IMR-90 (cell line): ENCODE measurements around the gene ATG2A. TPM values are rescaled to one million over a fixed set of nuclear protein-coding genes. Genes with fewer than 3 reads are reported as not detected.

Source experiments
- ATAC-seq: fragments of 200-7000 bp; cut with Tn5 transposase; 2 replicates; pipeline ENCODE4 v1.9.1; 2020; ENCODE audit warnings: low read depth, mild to moderate bottlenecking, moderate library complexity
- BruUV-seq: library from RNA; stranded (reverse); fragments of 400-500 nt; replicated peaks from 2 replicates; lab custom pipeline; 2021; lab: Mats Ljungman, UMichigan
- CTCF ChIA-PET: fragments of 300-600 bp; formaldehyde crosslinking; extraction: SDS; loops from one replicate; lab custom pipeline; 2021; ENCODE audit warnings: antibody characterized with exemption; lab: Yijun Ruan, JAX
- POLR2A ChIA-PET: fragments of 300-600 bp; sonication (Branson Sonifier 250); formaldehyde crosslinking; loops from one replicate; lab custom pipeline; 2022; ENCODE audit warnings: antibody characterized with exemption; ENCODE audit not compliant: unreplicated experiment; lab: Charles Lee
- DNase-seq: peaks from one replicate; pipeline ENCODE4 v3.0.0; 2013
- H2AFZ ChIP-seq: replicated peaks from 2 replicates; pipeline ENCODE3; 2013; ENCODE audit warnings: low read length, mild to moderate bottlenecking; ENCODE audit not compliant: poor library complexity
- H2AK5ac ChIP-seq: 2 replicates; pipeline ENCODE4 v1.6.1; 2013; ENCODE audit warnings: low read depth, low read length, inconsistent platforms
- H2AK9ac ChIP-seq: replicated peaks from 2 replicates; pipeline ENCODE3; 2013; ENCODE audit warnings: mild to moderate bottlenecking, low read depth, low read length, moderate library complexity; ENCODE audit not compliant: poor library complexity
- H2BK120ac ChIP-seq: 2 replicates; pipeline ENCODE4 v1.6.1; 2013; ENCODE audit warnings: low read depth, low read length, inconsistent platforms
- H2BK15ac ChIP-seq: 3 replicates; pipeline ENCODE4 v1.6.1; 2013; ENCODE audit warnings: low read depth, low read length, inconsistent platforms
- H2BK20ac ChIP-seq: 2 replicates; pipeline ENCODE4 v1.6.1; 2013; ENCODE audit warnings: low read depth, mild to moderate bottlenecking, inconsistent platforms, low read length, moderate library complexity
- H2BK5ac ChIP-seq: 2 replicates; pipeline ENCODE4 v1.6.1; 2013; ENCODE audit warnings: mild to moderate bottlenecking, low read depth, low read length, inconsistent platforms; ENCODE audit not compliant: poor library complexity, severe bottlenecking
- H3K14ac ChIP-seq: replicated peaks from 2 replicates; pipeline ENCODE4 v1.6.1; 2013; ENCODE audit warnings: low read depth, low read length, inconsistent platforms
- H3K18ac ChIP-seq: 2 replicates; pipeline ENCODE4 v1.6.1; 2013; ENCODE audit warnings: low read depth, low read length, control low read depth
- H3K23ac ChIP-seq: 2 replicates; pipeline ENCODE4 v1.6.1; 2013; ENCODE audit warnings: low read depth, low read length, inconsistent platforms
- H3K27ac ChIP-seq: 2 replicates; pipeline ENCODE4 v1.5.1; 2013; ENCODE audit warnings: mild to moderate bottlenecking, control low read depth, low read length; ENCODE audit not compliant: insufficient read depth
- H3K27me3 ChIP-seq: 2 replicates; pipeline ENCODE4 v1.6.1; 2013; ENCODE audit warnings: low read length; ENCODE audit not compliant: control insufficient read depth, insufficient read depth
- H3K36me3 ChIP-seq: 2 replicates; pipeline ENCODE4 v1.6.1; 2013; ENCODE audit warnings: low read length, mixed read lengths; ENCODE audit not compliant: control insufficient read depth, insufficient read depth
- H3K4ac ChIP-seq: 2 replicates; pipeline ENCODE4 v1.6.1; 2013; ENCODE audit warnings: low read depth, low read length, inconsistent platforms
- H3K4me1 ChIP-seq: 2 replicates; pipeline ENCODE4 v1.6.1; 2013; ENCODE audit warnings: low read length, mixed read lengths; ENCODE audit not compliant: control insufficient read depth, insufficient read depth
- H3K4me2 ChIP-seq: 2 replicates; pipeline ENCODE4 v1.6.1; 2013; ENCODE audit warnings: low read depth, mild to moderate bottlenecking, control low read depth, low read length, moderate library complexity
- H3K4me3 ChIP-seq: 2 replicates; pipeline ENCODE4 v1.5.1; 2013; ENCODE audit warnings: low read depth, mild to moderate bottlenecking, control low read depth, low read length, moderate library complexity; ENCODE audit not compliant: insufficient read depth
- H3K56ac ChIP-seq: 2 replicates; pipeline ENCODE4 v1.6.1; 2013; ENCODE audit warnings: low read length, inconsistent platforms; ENCODE audit not compliant: insufficient read depth; ENCODE audit errors: extremely low read depth
- H3K79me1 ChIP-seq, 2 experiments: 2 replicates each; pipeline ENCODE4 v1.6.1; 2013; ENCODE audit warnings: low read length in 2 of 2, inconsistent platforms in 1 of 2, low read depth in 1 of 2
- H3K9ac ChIP-seq: 2 replicates; pipeline ENCODE4 v1.6.1; 2013; ENCODE audit warnings: low read depth, low read length, control low read depth
- H3K9me1 ChIP-seq: 2 replicates; pipeline ENCODE4 v1.6.1; 2013; ENCODE audit warnings: low read length, inconsistent platforms; ENCODE audit not compliant: insufficient read depth
- H3K9me3 ChIP-seq: 2 replicates; pipeline ENCODE4 v1.6.1; 2013; ENCODE audit warnings: low read length; ENCODE audit not compliant: control insufficient read depth, insufficient read depth
- H4K20me1 ChIP-seq: 2 replicates; pipeline ENCODE4 v1.6.1; 2013; ENCODE audit warnings: low read length, inconsistent platforms; ENCODE audit not compliant: insufficient read depth
- H4K5ac ChIP-seq: 2 replicates; pipeline ENCODE4 v1.6.1; 2013; ENCODE audit warnings: mild to moderate bottlenecking, low read depth, low read length, control low read depth
- H4K8ac ChIP-seq, 2 experiments: 2 replicates each; pipeline ENCODE4 v1.6.1; 2013; ENCODE audit warnings: low read depth in 2 of 2, low read length in 2 of 2, control low read depth in 1 of 2, inconsistent platforms in 1 of 2
- H4K91ac ChIP-seq: 2 replicates; pipeline ENCODE4 v1.6.1; 2013; ENCODE audit warnings: low read depth, low read length, inconsistent platforms; ENCODE audit not compliant: insufficient read depth
- BHLHE40 ChIP-seq: fragments of 150-350 bp; IDR thresholded peaks from 2 replicates; pipeline ENCODE4 v1.6.1; 2016; ENCODE audit warnings: mild to moderate bottlenecking, low read depth, low read length
- CEBPB ChIP-seq: IDR thresholded peaks from 2 replicates; pipeline ENCODE4 v1.6.1; 2012; ENCODE audit warnings: low read depth, low read length, improper control_type of control experiment
- MAFK ChIP-seq: IDR thresholded peaks from 2 replicates; pipeline ENCODE4 v1.6.1; 2012; ENCODE audit warnings: low read depth, low read length, improper control_type of control experiment
- MXI1 ChIP-seq: IDR thresholded peaks from 2 replicates; pipeline ENCODE4 v1.6.1; 2012; ENCODE audit warnings: low read depth, mild to moderate bottlenecking, low read length, moderate library complexity, borderline replicate concordance
- NFE2L2 ChIP-seq: fragments of 150-350 bp; IDR thresholded peaks from 2 replicates; pipeline ENCODE4 v1.6.1; 2016; ENCODE audit warnings: low read depth, mild to moderate bottlenecking, low read length
- RCOR1 ChIP-seq: IDR thresholded peaks from 2 replicates; pipeline ENCODE4 v1.6.1; 2012; ENCODE audit warnings: mild to moderate bottlenecking, low read length, improper control_type of control experiment; ENCODE audit not compliant: insufficient replicate concordance
- RFX5 ChIP-seq: IDR thresholded peaks from 2 replicates; pipeline ENCODE4 v1.8.0; 2012; ENCODE audit warnings: low read depth, mild to moderate bottlenecking, low read length, moderate library complexity
- WGBS, 2 experiments: methylation state at CpG; one replicate each; pipeline versions ENCODE4 v1.1.5 to v1.1.7; 2013; ENCODE audit warnings: missing lambda C conversion rate in 2 of 2; ENCODE audit not compliant: insufficient read length in 1 of 2; ENCODE audit errors: extremely low coverage in 2 of 2; 5-methylcytosine and 5-hydroxymethylcytosine counted together
- dilution Hi-C: fragments of 300-500 bp; cut with HindIII; formaldehyde crosslinking; loops from one replicate; pipeline ENCODE4 v1.14.3; 2018; ENCODE audit warnings: low sequenced_read_pairs; ENCODE audit not compliant: unreplicated experiment
- in situ Hi-C: fragments of 300-500 bp; cut with MboI; formaldehyde crosslinking; loops from 3 replicates; pipeline ENCODE4 v1.14.3; 2019; ENCODE audit warnings: low sequenced_read_pairs, inconsistent platforms, mixed read lengths
- intact Hi-C: fragments of 100-400 bp; cut with micrococcal nuclease; formaldehyde crosslinking; loops from 2 replicates; pipeline ENCODE4 v1.10.0; 2022
- polyA plus RNA-seq, 3 experiments: library from polyadenylated mRNA; depleted of rRNA; stranded (reverse); fragments of >200 nt; gene quantifications; 2 replicates each; pipeline ENCODE4 v1.2.3, GENCODE V29; 2012; ENCODE audit warnings: low replicate concordance in 1 of 3
- total RNA-seq: library from RNA; depleted of rRNA; stranded (reverse); fragments of >200 nt; gene quantifications from 2 replicates; pipeline ENCODE4 v1.2.3, GENCODE V29; 2012

Gene ATG2A
- total and polyA plus RNA-seq, 2 of the 4 experiments (the other 2 are of a cell fraction): 3.2 to 10.5 TPM

GRCh38 chr11:64915376-64915887 is 1.6 kb downstream of the ATG2A start:
- no peak overlapping the region for H2BK5ac ChIP-seq
- no peak overlapping the region for H3K14ac ChIP-seq
- H4K5ac ChIP-seq: no peak overlapping the region
- no peak overlapping the region for H2BK15ac ChIP-seq
- H3K9me1 ChIP-seq: no peaks in the 10 kb centered on the region
- no peak overlapping the region for H2BK120ac ChIP-seq
- no peak overlapping the region for H3K18ac ChIP-seq
- peak overlapping the region; percentile 80; the same call in 1 of the 2 replicates for H3K4me2 ChIP-seq
- ATAC-seq (no peak), DNase-seq (no peak)
- H3K27ac ChIP-seq: peak overlapping the region; percentile 69
- H3K36me3 ChIP-seq: peaks cover 28% of the 10 kb centered on the region
- BruUV-seq: no TSS peak
- H3K23ac ChIP-seq: no peak overlapping the region
- no peaks in the 10 kb centered on the region for H3K27me3 ChIP-seq
- H3K9ac ChIP-seq: no peak overlapping the region
- H4K8ac ChIP-seq: no peak overlapping the region
- H2AK9ac ChIP-seq: peak overlapping the region; percentile 97
- ChIA-PET CTCF (no interaction called here), POLR2A (no interaction called here)
- intact Hi-C loops: loop anchor here (5.0 kb wide), 1 partner anchor 182 kb away; the partner anchor contains the start of gene VPS51
- no peaks in the 10 kb centered on the region; the same call in 1 of the 2 replicates for H4K20me1 ChIP-seq
- peaks cover 7 to 26% of the 10 kb centered on the region in 2 experiments for H3K79me1 ChIP-seq
- no peak overlapping the region for H2AK5ac ChIP-seq
- no peak overlapping the region for H2BK20ac ChIP-seq
- H3K9me3 ChIP-seq: no peaks in the 10 kb centered on the region
- no peak overlapping the region for H4K91ac ChIP-seq
- no peak overlapping the region for H2AFZ ChIP-seq
- peaks cover 7% of the 10 kb centered on the region for H3K4me1 ChIP-seq
- no peak overlapping the region for H3K4ac ChIP-seq
- H3K4me3 ChIP-seq: no peak overlapping the region
- no CpG with 5 or more reads among the region's 7 CpGs for WGBS, 2 experiments
- dilution Hi-C loops: no loop called here
- TF ChIP-seq MAFK (no peak), RCOR1 (no peak), MXI1 (no peak), BHLHE40 (no peak), NFE2L2 (no peak), RFX5 (no peak), CEBPB (no peak)
- in situ Hi-C loops: no loop called here
- no peak overlapping the region for H3K56ac ChIP-seq
